ENCODE data around the gene WDR7. TPM values are rescaled to one million over a fixed set of nuclear protein-coding genes. Genes with fewer than 3 reads are reported as not detected.

WDR7 gene
- total RNA-seq, 4 donors from 2014 or later: 22.6 to 39.0 (median 31.2) TPM

- WGBS, 2 donors: 27 to 33% methylated on average over 2 of the region's 2 CpGs
- DNase-seq (ENCODE audit: low spot score in 2 of 2): no peak
- Histone ChIP-seq H3K27me3 (no peaks in the 10 kb centered on the region), H3K4me1 (no peaks in the 10 kb centered on the region), H3K4me3 (no peak overlapping the region), H3K27ac (no peak overlapping the region), H3K9me3 (no peaks in the 10 kb centered on the region), H3K36me3 (peaks cover 0 to 7% (median 0%) of the 10 kb centered on the region in 3 donors)
- TF ChIP-seq CTCF (IDR thresholded peaks at IDR 0.05) (no peak), POLR2A (IDR thresholded peaks at IDR 0.05) (no peak), EP300 (IDR thresholded peaks at IDR 0.05) (no peak)
Observed at GRCh38 chr18:56661360-56662062, 10.4 kb downstream of the WDR7 start.

- no peak overlapping the region for H3K27ac ChIP-seq
- no peak for DNase-seq (ENCODE audit: low spot score in 2 of 2)
- peaks cover 0 to 7% (median 0%) of the 10 kb centered on the region in 3 donors for H3K36me3 ChIP-seq
- H3K27me3 ChIP-seq: no peaks in the 10 kb centered on the region
- 41 to 47% methylated on average over 4 of the region's 4 CpGs for WGBS, 2 donors
- H3K4me3 ChIP-seq: no peak overlapping the region
- H3K9me3 ChIP-seq: no peaks in the 10 kb centered on the region
- no peaks in the 10 kb centered on the region for H3K4me1 ChIP-seq
- TF ChIP-seq EP300 (IDR thresholded peaks at IDR 0.05): no peak
- TF ChIP-seq CTCF (IDR thresholded peaks at IDR 0.05): no peak
- TF ChIP-seq POLR2A (IDR thresholded peaks at IDR 0.05): no peak
Observed at GRCh38 chr18:56662063-56662408, 10.9 kb downstream of the WDR7 start.

GRCh38 chr18:56662502-56662901 is 11.3 kb downstream of the WDR7 start:
- Histone ChIP-seq H3K27me3 (no peaks in the 10 kb centered on the region), H3K9me3 (no peaks in the 10 kb centered on the region), H3K36me3 (peaks cover 0 to 7% (median 0%) of the 10 kb centered on the region in 3 donors), H3K4me3 (no peak overlapping the region), H3K4me1 (no peaks in the 10 kb centered on the region), H3K27ac (no peak overlapping the region)
- 88 to 92% methylated on average over 5 of the region's 5 CpGs for WGBS, 2 donors
- TF ChIP-seq POLR2A (IDR thresholded peaks at IDR 0.05): no peak
- TF ChIP-seq EP300 (IDR thresholded peaks at IDR 0.05): no peak
- TF ChIP-seq CTCF (IDR thresholded peaks at IDR 0.05): no peak
- no peak for DNase-seq (ENCODE audit: low spot score in 2 of 2)

- no peak for DNase-seq (ENCODE audit: low spot score in 2 of 2)
- TF ChIP-seq CTCF (IDR thresholded peaks at IDR 0.05) (no peak), EP300 (IDR thresholded peaks at IDR 0.05) (no peak), POLR2A (IDR thresholded peaks at IDR 0.05) (no peak)
- Histone ChIP-seq H3K4me1 (no peaks in the 10 kb centered on the region), H3K9me3 (no peaks in the 10 kb centered on the region), H3K36me3 (peaks cover 0 to 5% (median 0%) of the 10 kb centered on the region in 3 donors), H3K27me3 (no peaks in the 10 kb centered on the region), H3K27ac (no peak overlapping the region), H3K4me3 (no peak overlapping the region)
- WGBS, 2 donors: 87 to 88% methylated on average over 2 of the region's 2 CpGs
Observed at GRCh38 chr18:56662902-56663301, 11.7 kb downstream of the WDR7 start.

GRCh38 chr18:56672391-56672790 is 21.2 kb downstream of the WDR7 start:
- TF ChIP-seq EP300 (IDR thresholded peaks at IDR 0.05) (no peak), POLR2A (IDR thresholded peaks at IDR 0.05) (no peak), CTCF (IDR thresholded peaks at IDR 0.05) (no peak)
- Histone ChIP-seq H3K4me1 (no peaks in the 10 kb centered on the region), H3K9me3 (no peaks in the 10 kb centered on the region), H3K4me3 (no peak overlapping the region), H3K36me3 (peaks cover 0 to 26% (median 0%) of the 10 kb centered on the region in 3 donors), H3K27me3 (no peaks in the 10 kb centered on the region), H3K27ac (no peak overlapping the region)
- WGBS, 2 donors: 75 to 76% methylated on average over 8 of the region's 8 CpGs
- DNase-seq (ENCODE audit: low spot score in 2 of 2): no peak
